Islet precursor cell (in vitro differentiated cells): Measurements from ENCODE around the gene CSAD.
"Not testable (repeated sequence)": the region's sequence is repeated elsewhere in the genome, so short reads cannot be mapped to it uniquely, and the experiment has no call there.

ENCODE experiments used
- DNase-seq: peaks from one replicate; pipeline ENCODE4 v3.0.0-alpha.2; 2018

The CSAD gene

GRCh38 chr12:53218551-53219291, 38.0 kb upstream of the CSAD start:
- no peak for DNase-seq

DNA sequence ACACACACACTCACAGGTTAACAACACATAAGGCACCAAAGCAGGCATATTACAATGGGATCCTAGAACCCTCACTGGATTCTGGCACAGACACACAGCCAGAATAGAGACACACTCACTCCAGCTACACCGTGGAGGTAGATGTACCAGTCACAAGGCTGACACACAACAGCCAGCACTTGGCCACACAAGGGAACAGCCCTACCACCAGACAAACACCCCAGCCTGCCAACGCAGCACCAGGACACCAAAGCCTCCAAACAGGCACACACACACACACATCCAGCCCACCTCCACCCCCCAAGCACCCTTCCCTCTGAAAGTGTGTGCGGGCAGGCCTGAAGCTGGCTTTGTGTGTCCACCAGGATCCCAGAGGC, 37.2 kb upstream of the CSAD start:
- no peak for DNase-seq

- DNase-seq = no peak
Observed at GRCh38 chr12:53217051-53217930, 36.6 kb upstream of the CSAD start.

GRCh38 chr12:53215497-53215896, 34.8 kb upstream of the CSAD start:
- DNase-seq = no peak

GRCh38 chr12:53214687-53215455, 34.1 kb upstream of the CSAD start:
- no peak for DNase-seq

DNA sequence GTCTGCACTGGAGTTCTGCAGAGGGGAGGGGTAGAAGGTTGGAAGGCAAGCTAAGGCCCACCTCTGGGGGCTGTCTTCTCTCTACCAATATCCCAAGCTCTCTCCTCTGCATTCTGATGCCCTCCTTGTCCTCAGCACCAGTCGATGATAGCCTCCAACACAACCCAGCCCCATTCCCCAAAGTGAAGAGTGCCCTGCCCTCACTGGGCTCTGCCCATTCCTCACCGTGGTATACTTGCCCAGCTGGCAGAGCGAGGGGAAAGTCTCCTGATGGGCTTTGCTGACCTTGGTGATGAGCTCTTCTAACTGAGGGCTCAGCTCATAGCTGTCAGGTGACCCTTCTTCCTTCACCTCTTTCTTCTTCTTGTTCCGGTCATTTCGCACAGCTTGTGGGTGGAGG, 33.5 kb upstream of the CSAD start:
- no peak for DNase-seq

DNA sequence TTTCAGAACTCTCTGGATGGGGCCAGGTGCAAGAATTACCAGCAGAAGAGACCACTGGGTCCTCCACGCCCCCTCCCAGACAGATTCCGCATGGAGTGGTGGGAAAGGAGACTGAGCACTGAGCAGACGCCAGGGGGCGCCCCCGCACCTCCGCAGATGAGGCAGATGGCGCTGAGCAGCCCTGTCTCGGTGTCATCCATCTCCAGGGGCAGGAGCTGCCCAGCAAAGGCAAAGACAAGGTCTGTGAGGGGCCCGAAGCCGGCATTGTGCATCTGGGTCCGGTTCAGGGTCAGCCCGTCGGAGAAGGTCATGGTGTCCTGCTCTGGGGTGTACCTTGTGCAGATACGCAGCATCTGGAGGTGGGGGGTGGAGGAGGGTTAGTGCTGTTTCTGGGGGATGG, 32.6 kb upstream of the CSAD start:
- DNase-seq = peak; percentile 96

- DNase-seq = peak; percentile 85
Observed at GRCh38 chr12:53212931-53213330, 32.2 kb upstream of the CSAD start.

DNA sequence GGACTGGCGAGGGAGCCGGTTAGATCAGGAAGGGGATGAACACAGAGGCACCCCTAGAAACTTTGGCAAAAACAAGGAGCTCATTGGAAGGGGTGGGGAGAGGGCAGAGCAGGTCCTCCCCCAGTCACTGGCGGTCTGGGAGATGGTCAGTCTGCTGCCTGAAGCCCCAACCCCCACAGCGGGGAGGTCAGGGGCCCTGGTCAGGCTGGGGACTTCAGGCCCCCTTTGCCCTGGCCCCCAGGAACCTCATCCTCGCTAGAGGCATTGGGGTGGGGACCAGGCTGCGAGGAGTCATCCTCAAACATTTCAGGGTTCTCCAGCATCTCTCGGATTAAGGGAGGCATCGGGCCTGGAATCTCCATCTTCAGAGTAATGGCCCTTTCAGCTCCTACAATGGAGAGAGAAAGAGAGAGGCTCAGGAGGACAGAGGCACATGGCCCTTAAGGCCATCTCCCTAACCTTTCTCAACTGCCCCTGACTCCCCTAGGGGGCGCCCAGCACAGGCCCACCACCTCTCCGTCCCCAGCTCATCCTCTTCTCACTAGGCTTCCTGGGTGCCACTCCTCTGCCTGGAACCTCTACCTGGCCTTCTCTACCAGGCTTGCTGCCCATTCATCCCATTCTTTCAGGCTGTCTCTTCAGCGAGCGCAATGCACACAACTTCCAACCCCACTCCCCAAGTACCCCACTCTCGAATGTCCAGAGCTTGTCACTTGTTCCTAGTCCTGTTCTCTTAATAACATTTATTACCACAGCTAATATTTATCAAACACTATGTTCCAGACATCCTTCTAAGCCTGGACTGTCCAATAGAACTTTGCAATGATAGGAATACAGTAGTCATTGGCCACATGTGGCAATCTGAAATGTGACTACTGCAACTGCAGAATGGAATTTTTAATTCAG, 31.0 kb upstream of the CSAD start:
- DNase-seq = peak; percentile 75

DNA sequence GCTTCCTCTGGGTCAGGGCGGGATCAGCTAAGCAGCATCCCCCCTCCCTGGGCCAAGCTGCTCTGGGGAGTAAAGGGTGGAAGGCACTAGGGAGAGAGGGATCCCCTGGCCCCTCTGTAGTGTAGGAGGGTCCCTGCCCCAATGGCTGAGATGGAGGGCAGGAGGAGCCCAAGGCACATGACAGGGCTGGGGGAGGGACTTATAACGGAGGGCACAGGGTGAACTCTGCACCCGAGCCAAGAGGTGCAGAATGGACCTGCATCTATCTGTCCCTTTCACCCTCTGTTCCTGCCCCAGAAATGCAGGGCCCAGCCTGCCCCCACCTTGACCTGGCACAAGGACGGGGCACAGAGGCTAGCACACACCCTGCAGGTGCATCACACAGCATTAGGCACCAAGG, 30.1 kb upstream of the CSAD start:
- DNase-seq = no peak

DNA sequence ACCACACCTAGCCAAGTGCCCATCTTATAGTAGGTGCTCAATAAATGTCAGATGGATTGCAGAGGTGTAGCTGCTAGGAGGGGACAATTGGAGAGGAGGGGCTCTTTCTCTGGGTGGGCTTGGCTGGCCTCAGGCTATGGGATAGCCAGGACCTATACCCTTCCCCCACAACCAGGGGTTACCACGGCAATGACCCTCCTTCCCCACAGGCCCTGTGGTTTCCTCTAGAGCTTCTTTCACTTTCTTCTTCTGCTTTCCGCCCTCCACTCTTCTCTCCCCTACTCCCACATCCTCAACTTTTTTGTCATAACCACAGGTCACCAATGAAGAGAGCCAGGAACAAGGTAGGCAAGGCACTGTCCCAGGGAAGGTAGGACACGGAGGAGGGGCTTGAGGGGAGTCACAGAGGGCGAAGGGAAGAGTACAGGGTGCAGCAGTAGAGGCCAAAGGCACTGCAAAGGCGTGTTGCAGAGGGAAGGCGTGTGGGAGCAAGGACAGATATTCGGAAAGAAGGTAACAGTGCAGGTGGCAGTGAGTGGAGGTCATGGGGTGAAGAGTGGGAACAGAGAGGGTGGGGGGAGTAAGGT, 28.2 kb upstream of the CSAD start:
- DNase-seq = no peak

- DNase-seq = no peak
Observed at GRCh38 chr12:53208435-53208834, 27.7 kb upstream of the CSAD start.

- DNase-seq = no peak
Observed at GRCh38 chr12:53207042-53207441, 26.3 kb upstream of the CSAD start, which contains the start of gene ITGB7. ITGB7 (minus strand) TSS chr12:53207251; CDS start chr12:53200443, 6,808 bp downstream.

- DNase-seq = peak; percentile 89
Observed at GRCh38 chr12:53205747-53206419, 25.2 kb upstream of the CSAD start.

- DNase-seq = no peak
Observed at GRCh38 chr12:53204351-53204750, 23.6 kb upstream of the CSAD start.

DNA sequence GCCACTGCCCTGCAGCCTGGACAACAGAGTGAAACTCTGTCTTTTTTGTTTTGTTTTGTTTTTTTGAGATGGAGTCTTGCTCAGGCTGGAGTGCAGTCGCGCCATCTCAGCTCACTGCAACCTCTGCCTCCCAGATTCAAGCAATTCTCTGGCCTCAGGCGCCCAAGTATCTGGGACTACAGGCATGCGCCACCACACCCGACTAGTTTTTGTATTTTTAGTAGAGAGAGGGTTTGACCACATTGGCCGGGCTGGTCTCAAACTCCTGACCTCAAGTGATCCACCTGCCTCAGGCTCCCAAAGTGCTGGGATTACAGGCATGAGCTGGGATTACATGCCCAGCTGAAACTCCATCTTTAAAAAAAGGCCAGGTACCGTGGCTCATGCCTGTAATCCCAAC, 21.6 kb upstream of the CSAD start:
- not testable (repeated sequence) for DNase-seq

DNA sequence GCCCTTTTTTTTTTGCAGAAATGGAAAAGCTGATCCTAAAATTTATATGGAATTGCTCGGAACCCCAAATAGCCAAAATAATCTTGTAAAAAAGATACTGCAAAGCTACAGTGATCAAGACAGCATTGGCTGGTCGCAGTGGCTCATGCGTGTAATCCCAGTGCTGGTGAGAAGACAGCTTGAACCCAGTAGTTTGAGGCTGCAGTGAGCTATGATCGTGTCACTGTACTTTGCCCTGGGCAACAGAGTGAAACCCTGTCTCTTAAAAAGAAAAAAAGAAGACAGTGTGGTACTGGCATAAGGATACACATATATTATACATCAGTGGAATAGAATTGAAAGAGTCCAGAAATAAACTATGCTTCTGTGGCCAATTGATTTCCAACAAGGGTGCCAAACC, 20.9 kb upstream of the CSAD start:
- no peak for DNase-seq

DNA sequence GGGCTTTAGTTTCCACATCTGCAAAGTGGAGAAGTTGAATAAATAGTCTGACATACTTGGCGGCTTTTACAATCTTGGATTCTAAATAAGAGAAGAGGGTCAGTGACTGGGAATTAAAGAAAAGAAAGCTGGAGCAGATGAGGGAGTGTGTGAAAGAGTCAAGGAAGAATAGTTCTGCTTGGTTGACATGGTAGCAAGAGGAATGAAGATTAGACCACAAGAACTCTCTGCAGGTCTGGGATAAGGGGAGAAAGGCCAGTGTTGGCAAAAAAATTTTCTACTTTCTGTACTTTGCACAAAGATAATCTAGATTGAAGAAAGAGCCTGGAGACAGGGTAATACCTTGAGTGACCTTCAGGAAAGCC, 20.4 kb upstream of the CSAD start:
- no peak for DNase-seq

DNA sequence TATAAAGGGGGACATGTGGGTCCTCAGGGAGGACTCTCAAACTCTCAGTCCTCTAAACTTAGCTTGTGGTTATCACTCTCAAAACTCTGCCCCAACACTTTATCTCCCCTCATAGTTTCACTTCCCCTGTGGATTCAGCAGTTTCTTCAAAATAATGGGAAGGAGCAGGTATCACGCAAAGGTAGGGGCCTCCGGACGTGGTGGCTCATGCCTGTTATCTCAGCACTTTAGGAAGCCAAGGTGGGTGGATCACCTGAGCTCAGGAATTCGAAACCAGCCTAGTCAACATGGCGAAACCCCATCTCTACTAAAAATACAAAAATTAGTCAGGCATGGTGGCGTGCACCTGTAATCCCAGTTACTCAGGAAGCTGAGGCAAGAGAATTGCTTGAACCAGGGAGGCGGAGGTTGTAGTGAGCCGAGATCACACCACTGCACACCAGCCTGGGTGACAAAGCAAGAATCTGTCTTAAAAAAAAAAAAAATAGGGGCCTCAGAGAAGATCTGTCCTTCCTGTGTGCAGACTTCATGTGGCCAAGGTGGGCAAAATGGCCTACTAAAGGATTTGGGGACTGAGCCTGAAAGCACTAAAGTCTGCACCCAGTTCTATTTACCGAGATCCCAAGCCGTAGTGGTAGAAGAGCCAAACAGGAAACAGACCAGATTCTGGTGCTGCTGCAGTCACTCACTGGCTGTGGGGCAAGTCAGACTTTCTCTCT, 19.9 kb upstream of the CSAD start:
- no peak for DNase-seq

DNA sequence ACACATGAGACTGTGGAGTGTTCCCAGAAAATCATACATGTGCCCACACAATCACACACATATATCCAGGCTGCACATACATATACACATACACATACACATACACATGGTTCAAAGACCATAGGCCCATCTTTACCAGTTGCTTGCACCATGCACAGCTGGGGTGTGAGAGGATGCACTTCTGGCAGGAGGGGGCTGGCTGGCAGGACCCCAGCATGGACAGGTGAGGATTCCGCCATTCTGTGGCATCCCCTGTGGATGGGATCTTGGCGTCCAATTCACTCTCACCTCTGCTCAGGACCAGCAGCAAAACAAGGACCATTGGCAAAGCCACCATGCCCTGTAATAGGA, 19.4 kb upstream of the CSAD start:
- no peak for DNase-seq

DNA sequence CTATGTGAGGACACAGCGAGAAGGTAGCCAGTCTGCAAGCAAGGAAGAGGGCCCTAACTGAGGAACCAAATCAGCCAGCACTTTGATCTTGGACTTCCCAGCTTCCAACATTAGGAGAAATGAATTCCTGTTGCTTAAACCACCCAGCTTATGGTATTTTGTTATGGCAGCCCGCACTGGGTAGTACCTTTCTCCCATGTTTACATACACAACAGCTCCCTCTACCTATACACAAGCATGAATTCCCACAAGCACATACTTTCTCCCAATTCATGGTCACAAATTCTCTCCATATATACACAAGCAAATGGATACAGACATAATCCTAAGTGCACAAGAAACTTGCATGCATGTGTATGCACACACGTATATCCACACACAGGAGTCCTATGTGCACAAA, 19.0 kb upstream of the CSAD start:
- no peak for DNase-seq
